ENCODE measurements around the gene SORBS1.

GRCh38 chr10:95478935-95479334 is 82.2 kb downstream of the SORBS1 start:
- TF ChIP-seq REST (IDR thresholded peaks at IDR 0.05): no peak
- no peak for TF ChIP-seq GABPA (IDR thresholded peaks at IDR 0.05 in 1 of 2, conservative IDR thresholded peaks at IDR 0.05 in 1 of 2)

Data from liver (tissue), 2 donors.